ENCODE data around the gene SMIM35.
"Not testable (repeated sequence)": the region's sequence is repeated elsewhere in the genome, so short reads cannot be mapped to it uniquely, and the experiment has no call there.

SMIM35 gene

GRCh38 chr11:117978291-117978910, 108.4 kb downstream of the SMIM35 start:
- DNase-seq: not testable (repeated sequence)

- not testable (repeated sequence) for DNase-seq
Measured at GRCh38 chr11:117977612-117978264, 109.0 kb downstream of the SMIM35 start.

GRCh38 chr11:117977029-117977428, 109.7 kb downstream of the SMIM35 start:
- DNase-seq: no peak

GRCh38 chr11:117976445-117976844, 110.3 kb downstream of the SMIM35 start:
- DNase-seq: no peak

- no peak for DNase-seq
Measured at GRCh38 chr11:117973503-117973860, 113.3 kb downstream of the SMIM35 start.

GRCh38 chr11:117972629-117973502, 113.9 kb downstream of the SMIM35 start:
- DNase-seq: no peak

- DNase-seq: no peak
Measured at GRCh38 chr11:117972044-117972443, 114.7 kb downstream of the SMIM35 start.

- peak; percentile 12 for DNase-seq
Measured at GRCh38 chr11:117970400-117971024, 116.3 kb downstream of the SMIM35 start.

GRCh38 chr11:117969160-117969991, 117.4 kb downstream of the SMIM35 start:
- no peak for DNase-seq

- DNase-seq: no peak
Measured at GRCh38 chr11:117966908-117967307, 119.9 kb downstream of the SMIM35 start.

- no peak for DNase-seq
Measured at GRCh38 chr11:117962826-117963225, 123.9 kb downstream of the SMIM35 start.

- no peak for DNase-seq
Measured at GRCh38 chr11:117961896-117962295, 124.9 kb downstream of the SMIM35 start.

GRCh38 chr11:117960406-117960805, 126.4 kb downstream of the SMIM35 start:
- DNase-seq: no peak

- no peak for DNase-seq
Measured at GRCh38 chr11:117959438-117960149, 127.2 kb downstream of the SMIM35 start.

- no peak for DNase-seq
Measured at GRCh38 chr11:117958949-117959348, 127.8 kb downstream of the SMIM35 start.

Measured in fibroblast of skin of right biceps (primary cell).